Peyer's patch (tissue), 4 donors: ENCODE measurements around the gene CNPY1. TPM values are rescaled to one million over a fixed set of nuclear protein-coding genes. Genes with fewer than 3 reads are reported as not detected.

Experiments used
- DNase-seq, 3 donors: peaks; one replicate each; pipeline ENCODE4 v3.0.0-alpha.2; 2017 to 2019
- H3K27ac ChIP-seq, 4 donors: fragments of 200-600 bp; sonication (generic); one replicate each; pipeline ENCODE4 v1.5.1; 2016 to 2019
- H3K27me3 ChIP-seq, 2 donors: fragments of 200-600 bp; sonication (generic); one replicate each; pipeline ENCODE4 v1.5.1; 2019
- H3K36me3 ChIP-seq, 3 donors: fragments of 200-600 bp; sonication (generic); one replicate each; pipeline ENCODE4 v1.5.1; 2016 to 2019
- H3K4me1 ChIP-seq, 4 donors: fragments of 200-600 bp; sonication (generic); one replicate each; pipeline ENCODE4 v1.5.1; 2016 to 2019
- H3K4me3 ChIP-seq, 4 donors: fragments of 200-600 bp; sonication (generic); 1 replicate in 3 of 4; 2 replicates in 1 of 4; pipeline ENCODE4 v1.5.1; 2016 to 2019; ENCODE audit warnings: mild to moderate bottlenecking in 1 of 4
- H3K9me3 ChIP-seq, 4 donors: fragments of 200-600 bp; sonication (generic); one replicate each; pipeline ENCODE4 v1.5.1; 2016 to 2019; ENCODE audit warnings: mild to moderate bottlenecking in 1 of 4
- CTCF ChIP-seq, 6 experiments: fragments of 450-650 bp in 4 of 6; fragments of 200-600 bp in 2 of 6; sonication (generic) in 1 of 6; IDR thresholded peaks; one replicate each; pipeline ENCODE4 v1.5.1; 2017 to 2019; ENCODE audit warnings: antibody characterized with exemption in 6 of 6, mild to moderate bottlenecking in 3 of 6, moderate library complexity in 1 of 6
- POLR2A ChIP-seq, 2 donors: fragments of 450-650 bp; IDR thresholded peaks; one replicate each; pipeline ENCODE4 v1.5.1; 2017; ENCODE audit warnings: antibody characterized with exemption in 2 of 2, mild to moderate bottlenecking in 2 of 2, moderate library complexity in 2 of 2
- total RNA-seq, 4 donors: library from RNA; depleted of rRNA; stranded (reverse); fragments of >200 nt; gene quantifications; one replicate each; pipeline ENCODE4 v1.1.0, GENCODE V29; 2016

The CNPY1 gene
- total RNA-seq, 4 donors from 2014 or later = 0.40 TPM; not detected in 3

- H3K27me3 ChIP-seq = no peaks in the 10 kb centered on the region
- H3K4me3 ChIP-seq = no peak overlapping the region
- DNase-seq = no peak
- H3K36me3 ChIP-seq = no peaks in the 10 kb centered on the region
- H3K9me3 ChIP-seq = no peaks in the 10 kb centered on the region
- TF ChIP-seq POLR2A (IDR thresholded peaks at IDR 0.05) (no peak), CTCF (IDR thresholded peaks at IDR 0.05) (no peak)
- no peak overlapping the region for H3K27ac ChIP-seq
- H3K4me1 ChIP-seq = no peaks in the 10 kb centered on the region
Observed at GRCh38 chr7:155570991-155571390, 24.6 kb upstream of the CNPY1 start.

GRCh38 chr7:155570171-155570958 is 24.0 kb upstream of the CNPY1 start:
- no peaks in the 10 kb centered on the region for H3K27me3 ChIP-seq
- H3K4me1 ChIP-seq = no peaks in the 10 kb centered on the region
- no peak for DNase-seq
- H3K9me3 ChIP-seq = no peaks in the 10 kb centered on the region
- H3K36me3 ChIP-seq = no peaks in the 10 kb centered on the region
- no peak overlapping the region for H3K4me3 ChIP-seq
- TF ChIP-seq CTCF (IDR thresholded peaks at IDR 0.05) (no peak), POLR2A (IDR thresholded peaks at IDR 0.05) (no peak)
- H3K27ac ChIP-seq = no peak overlapping the region

- no peak overlapping the region for H3K4me3 ChIP-seq
- no peak for DNase-seq
- no peaks in the 10 kb centered on the region for H3K9me3 ChIP-seq
- no peaks in the 10 kb centered on the region for H3K4me1 ChIP-seq
- H3K27me3 ChIP-seq = no peaks in the 10 kb centered on the region
- no peaks in the 10 kb centered on the region for H3K36me3 ChIP-seq
- no peak for TF ChIP-seq CTCF (IDR thresholded peaks at IDR 0.05)
- TF ChIP-seq POLR2A (IDR thresholded peaks at IDR 0.05) = no peak
- H3K27ac ChIP-seq = no peak overlapping the region
Observed at GRCh38 chr7:155569681-155570080, 23.3 kb upstream of the CNPY1 start.

GRCh38 chr7:155568842-155569494 is 22.6 kb upstream of the CNPY1 start:
- H3K27me3 ChIP-seq = no peaks in the 10 kb centered on the region
- DNase-seq = no peak
- no peak for TF ChIP-seq CTCF (IDR thresholded peaks at IDR 0.05)
- TF ChIP-seq POLR2A (IDR thresholded peaks at IDR 0.05) = no peak
- no peaks in the 10 kb centered on the region for H3K4me1 ChIP-seq
- H3K27ac ChIP-seq = no peak overlapping the region
- no peaks in the 10 kb centered on the region for H3K36me3 ChIP-seq
- no peak overlapping the region for H3K4me3 ChIP-seq
- H3K9me3 ChIP-seq = no peaks in the 10 kb centered on the region

GRCh38 chr7:155568333-155568660 is 21.9 kb upstream of the CNPY1 start:
- Histone ChIP-seq H3K27ac (no peak overlapping the region), H3K4me3 (no peak overlapping the region), H3K27me3 (no peaks in the 10 kb centered on the region), H3K36me3 (no peaks in the 10 kb centered on the region), H3K4me1 (no peaks in the 10 kb centered on the region), H3K9me3 (no peaks in the 10 kb centered on the region)
- DNase-seq = no peak
- no peak for TF ChIP-seq CTCF (IDR thresholded peaks at IDR 0.05)
- TF ChIP-seq POLR2A (IDR thresholded peaks at IDR 0.05) = no peak
